H1 (cell line): ENCODE measurements around the gene TMEM59L. TPM values are rescaled to one million over a fixed set of nuclear protein-coding genes. Genes with fewer than 3 reads are reported as not detected.

Experiments
- CTCF ChIA-PET: fragments of 300-600 bp; sonication (Branson Sonifier 250); formaldehyde crosslinking; loops from one replicate; lab custom pipeline; 2021; ENCODE audit not compliant: partially characterized antibody; lab: Charles Lee
- POLR2A ChIA-PET: fragments of 300-600 bp; sonication (Branson Sonifier 250); formaldehyde crosslinking; loops from one replicate; lab custom pipeline; 2021; ENCODE audit warnings: inconsistent platforms; ENCODE audit not compliant: partially characterized antibody; lab: Charles Lee
- DNase-seq, 2 experiments: peaks; one replicate each; pipeline versions ENCODE4 v3.0.0 to v3.0.0-alpha.2; 2010 to 2022; ENCODE audit warnings: low spot score in 2 of 2, low read depth in 1 of 2, mixed read lengths in 1 of 2
- FAIRE-seq: peaks from 2 replicates; lab custom pipeline; 2011; peaks lifted over from hg19 to GRCh38; lab: Jason Lieb, UNC
- H2AFZ ChIP-seq: 2 replicates; pipeline ENCODE4 v1.8.1; 2012; ENCODE audit warnings: low read length, inconsistent platforms
- H2AK5ac ChIP-seq: 2 replicates; pipeline ENCODE4 v1.6.1; 2013; ENCODE audit warnings: low read depth, low read length
- H2BK120ac ChIP-seq: replicated peaks from 2 replicates; pipeline ENCODE3; 2013; ENCODE audit warnings: low read depth, low read length, inconsistent platforms
- H2BK12ac ChIP-seq: 2 replicates; pipeline ENCODE4 v1.6.1; 2013; ENCODE audit warnings: low read depth, low read length
- H2BK15ac ChIP-seq: 2 replicates; pipeline ENCODE4 v1.6.1; 2013; ENCODE audit warnings: low read length
- H2BK20ac ChIP-seq: 2 replicates; pipeline ENCODE4 v1.6.1; 2013; ENCODE audit warnings: low read length
- H2BK5ac ChIP-seq: 2 replicates; pipeline ENCODE4 v1.6.1; 2013; ENCODE audit warnings: low read depth, low read length
- H3K14ac ChIP-seq: 2 replicates; pipeline ENCODE4 v1.6.1; 2013; ENCODE audit warnings: inconsistent platforms; ENCODE audit not compliant: insufficient read length
- H3K18ac ChIP-seq: 2 replicates; pipeline ENCODE4 v1.6.1; 2013; ENCODE audit warnings: low read length; ENCODE audit errors: extremely low read depth
- H3K23ac ChIP-seq: 2 replicates; pipeline ENCODE4 v1.6.1; 2013; ENCODE audit warnings: inconsistent platforms; ENCODE audit not compliant: insufficient read length
- H3K23me2 ChIP-seq: 2 replicates; pipeline ENCODE4 v1.6.1; 2013; ENCODE audit warnings: low read depth, low read length
- H3K27ac ChIP-seq: 2 replicates; pipeline ENCODE4 v1.6.1; 2011; ENCODE audit warnings: low read depth, low read length, inconsistent platforms
- H3K27me3 ChIP-seq, 4 experiments: replicated peaks in 1 of 4; 1 replicate in 1 of 4; 2 replicates in 3 of 4; pipeline versions ENCODE4 v1.6.1 to v1.8.1; 2011 to 2013; ENCODE audit warnings: low read length in 3 of 4, mild to moderate bottlenecking in 3 of 4, inconsistent platforms in 2 of 4, mixed read lengths in 2 of 4, moderate library complexity in 1 of 4; ENCODE audit not compliant: control insufficient read depth in 3 of 4, insufficient read depth in 3 of 4; ENCODE audit errors: extremely low read depth in 1 of 4
- H3K36me3 ChIP-seq, 4 experiments: 2 replicates each; pipeline versions ENCODE4 v1.6.1 to v1.8.1; 2011 to 2013; ENCODE audit warnings: mild to moderate bottlenecking in 4 of 4, low read length in 3 of 4, moderate library complexity in 2 of 4, control low read depth in 1 of 4, inconsistent platforms in 1 of 4; ENCODE audit not compliant: insufficient read depth in 4 of 4, control insufficient read depth in 2 of 4
- H3K4ac ChIP-seq: replicated peaks from 2 replicates; pipeline ENCODE3; 2013; ENCODE audit warnings: low read length, low read depth, mixed read lengths, inconsistent platforms; ENCODE audit not compliant: insufficient read length
- H3K4me1 ChIP-seq, 4 experiments: replicated peaks in 1 of 4; 1 replicate in 1 of 4; 2 replicates in 3 of 4; pipeline versions ENCODE4 v1.6.1 to v1.8.1; 2011 to 2013; ENCODE audit warnings: low read length in 3 of 4, inconsistent platforms in 2 of 4, mixed read lengths in 1 of 4; ENCODE audit not compliant: insufficient read depth in 4 of 4, control insufficient read depth in 3 of 4
- H3K4me2 ChIP-seq, 2 experiments: 2 replicates each; pipeline versions ENCODE4 v1.6.1 to v1.8.1; 2011 to 2013; ENCODE audit warnings: low read depth in 2 of 2, low read length in 2 of 2, control low read depth in 1 of 2, inconsistent platforms in 1 of 2, mild to moderate bottlenecking in 1 of 2; ENCODE audit not compliant: insufficient read depth in 1 of 2
- H3K4me3 ChIP-seq, 4 experiments: fragments of 200-600, 300-600 bp in 1 of 4; sonication (generic), shearing (Covaris generic), sonication (Bioruptor Twin) in 1 of 4; 2 replicates each; pipeline versions ENCODE4 v1.5.1 to v1.8.1; 2011 to 2016; ENCODE audit warnings: low read length in 4 of 4, low read depth in 3 of 4, control low read depth in 2 of 4, inconsistent platforms in 2 of 4, mild to moderate bottlenecking in 2 of 4, mixed read lengths in 1 of 4, moderate library complexity in 1 of 4; ENCODE audit not compliant: insufficient read depth in 2 of 4; ENCODE audit errors: extremely low read depth in 1 of 4
- H3K56ac ChIP-seq: replicated peaks from 2 replicates; pipeline ENCODE3; 2013; ENCODE audit warnings: low read depth, mild to moderate bottlenecking, mixed read lengths, low read length, inconsistent platforms; ENCODE audit not compliant: insufficient read length
- H3K79me1 ChIP-seq: 2 replicates; pipeline ENCODE4 v1.6.1; 2013; ENCODE audit warnings: low read depth, low read length, control low read depth
- H3K79me2 ChIP-seq, 2 experiments: 2 replicates each; pipeline versions ENCODE4 v1.6.1 to v1.8.1; 2012 to 2013; ENCODE audit warnings: low read length in 2 of 2, mild to moderate bottlenecking in 2 of 2, inconsistent platforms in 1 of 2; ENCODE audit not compliant: insufficient read depth in 2 of 2, control insufficient read depth in 1 of 2
- H3K9ac ChIP-seq, 4 experiments: replicated peaks in 1 of 4; 1 replicate in 1 of 4; 2 replicates in 3 of 4; pipeline versions ENCODE4 v1.6.1 to v1.8.1; 2011 to 2013; ENCODE audit warnings: low read depth in 3 of 4, low read length in 3 of 4, control low read depth in 2 of 4, mild to moderate bottlenecking in 2 of 4, moderate library complexity in 2 of 4, inconsistent platforms in 1 of 4; ENCODE audit errors: extremely low read depth in 1 of 4
- H3K9me3 ChIP-seq, 2 experiments: 2 replicates each; pipeline versions ENCODE4 v1.6.1 to v1.8.1; 2012 to 2013; ENCODE audit warnings: mild to moderate bottlenecking in 2 of 2, moderate library complexity in 2 of 2, control low read depth in 1 of 2, inconsistent platforms in 1 of 2, low read depth in 1 of 2, low read length in 1 of 2, mixed read lengths in 1 of 2; ENCODE audit not compliant: insufficient read depth in 2 of 2
- H4K20me1 ChIP-seq, 2 experiments: replicated peaks in 1 of 2; 2 replicates each; pipeline versions ENCODE3 to v1.8.1; 2011 to 2013; ENCODE audit warnings: inconsistent platforms in 2 of 2, low read length in 2 of 2, mild to moderate bottlenecking in 1 of 2; ENCODE audit not compliant: insufficient read depth in 2 of 2, control insufficient read depth in 1 of 2
- H4K5ac ChIP-seq: 2 replicates; pipeline ENCODE4 v1.6.1; 2013; ENCODE audit warnings: low read length, low read depth, mixed read lengths, inconsistent platforms; ENCODE audit not compliant: insufficient read length
- H4K8ac ChIP-seq: 2 replicates; pipeline ENCODE4 v1.8.0; 2013; ENCODE audit warnings: mild to moderate bottlenecking, moderate library complexity, low read length, inconsistent platforms; ENCODE audit not compliant: insufficient read depth; ENCODE audit errors: extremely low read depth
- H4K91ac ChIP-seq: replicated peaks from 2 replicates; pipeline ENCODE3; 2013; ENCODE audit warnings: low read length, mixed read lengths, inconsistent platforms; ENCODE audit not compliant: insufficient read length
- CBX8 ChIP-seq: fragments of 300-800, 300-1000 bp; sonication (generic); IDR thresholded peaks from 2 replicates; pipeline ENCODE4 v1.7.1; 2016; ENCODE audit warnings: low read depth, low read length, borderline replicate concordance
- CHD1 ChIP-seq: IDR thresholded peaks from 2 replicates; pipeline ENCODE4 v1.6.1; 2012; ENCODE audit warnings: low read depth, low read length, improper control_type of control experiment
- CTBP2 ChIP-seq: IDR thresholded peaks from 2 replicates; pipeline ENCODE4 v1.7.0; 2011; ENCODE audit warnings: borderline replicate concordance, mild to moderate bottlenecking, moderate library complexity, mixed read lengths, low read length; ENCODE audit not compliant: insufficient read depth, insufficient read length
- MAFK ChIP-seq: IDR thresholded peaks from 2 replicates; pipeline ENCODE4 v1.6.1; 2012; ENCODE audit warnings: low read depth, mild to moderate bottlenecking, improper control_type of control experiment, low read length
- RBBP5 ChIP-seq: IDR thresholded peaks from 2 replicates; pipeline ENCODE4 v1.7.1; 2012; ENCODE audit warnings: low read depth, mild to moderate bottlenecking, inconsistent platforms, low read length, moderate library complexity, borderline replicate concordance
- ZNF274 ChIP-seq: IDR thresholded peaks from 2 replicates; pipeline ENCODE4 v1.7.0; 2012; ENCODE audit warnings: low read length, borderline replicate concordance; ENCODE audit errors: extremely low read depth
- WGBS, 2 experiments: shearing (Covaris generic) in 1 of 2; methylation state at CpG; one replicate each; pipeline versions ENCODE4 v1.1.6 to v1.1.7; 2013 to 2015; ENCODE audit warnings: low lambda C conversion rate in 2 of 2, mixed read lengths in 2 of 2, inconsistent platforms in 1 of 2, low coverage in 1 of 2, missing lambda C conversion rate in 1 of 2; ENCODE audit not compliant: insufficient replicate concordance in 2 of 2, insufficient coverage in 1 of 2, insufficient read length in 1 of 2; ENCODE audit errors: extremely low coverage in 1 of 2, missing lambda C conversion rate in 1 of 2; 5-methylcytosine and 5-hydroxymethylcytosine counted together
- polyA plus RNA-seq, 7 experiments: library from polyadenylated mRNA; depleted of rRNA in 3 of 7; stranded (reverse) in 5 of 7; unstranded in 2 of 7; fragments of >200 nt in 5 of 7; fragments of 200-250 nt in 2 of 7; gene quantifications; 1 replicate in 5 of 7; 2 replicates in 1 of 7; 4 replicates in 1 of 7; pipeline versions ENCODE4 v1.2.1 to v1.2.3, GENCODE V29; 2011 to 2013; ENCODE audit warnings: missing spikeins in 2 of 7, mixed read lengths in 2 of 7
- total RNA-seq: library from RNA; stranded (reverse); fragmentation: NEBNext Ultra II Directional; extraction: Animal tissue kit (Norgen Biotek cat#: 25700); gene quantifications from 2 replicates; pipeline ENCODE4 v1.2.1, GENCODE V29; 2021

Gene TMEM59L
- total and polyA plus RNA-seq, 2 of the 8 experiments (the other 6 are each of a cell fraction or from before 2014, with no cell fraction given): 4.0 to 12.2 TPM

DNA sequence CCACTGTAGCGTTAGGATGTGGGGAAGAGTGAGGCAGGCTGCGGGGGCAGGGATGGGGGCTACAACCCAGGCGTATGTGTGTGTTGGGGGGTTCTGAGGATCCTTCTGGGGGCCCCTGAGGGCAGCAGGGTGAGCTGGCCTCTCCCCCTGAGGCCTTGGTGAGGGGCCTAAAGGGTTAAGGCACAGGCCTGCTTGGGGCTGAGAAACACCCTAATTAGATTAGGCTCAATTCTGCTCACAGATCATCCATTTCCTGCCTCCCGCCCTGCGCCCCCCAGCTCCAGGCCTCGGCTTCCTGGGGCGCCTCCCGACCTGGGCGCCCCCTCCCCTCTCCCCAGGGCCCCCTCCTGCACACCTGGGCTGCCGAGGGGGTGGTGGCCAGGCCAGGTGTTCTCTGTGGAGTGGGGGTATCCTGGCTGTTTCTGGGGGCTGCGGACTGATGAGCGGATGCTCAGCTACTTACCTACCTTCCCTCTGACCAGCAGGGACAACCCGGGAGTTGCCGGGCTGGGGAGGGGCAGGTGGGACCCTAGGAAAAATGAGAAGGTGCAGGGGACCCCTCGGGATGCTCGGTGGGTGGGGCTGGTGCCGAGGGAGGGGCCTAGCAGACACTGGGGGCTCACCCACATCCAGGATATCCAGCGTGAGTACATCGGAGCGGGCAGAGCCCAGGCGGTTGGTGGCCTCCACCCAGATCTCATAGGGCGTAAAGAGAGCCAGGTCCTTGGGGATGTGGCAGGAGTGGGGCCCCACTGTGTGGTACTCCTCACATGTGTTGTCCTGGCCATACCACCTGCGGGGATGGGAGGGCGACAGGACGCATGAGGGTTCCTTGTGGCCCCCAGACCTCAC lies 14.6 kb upstream of the TMEM59L start:
- Histone ChIP-seq H3K27me3 (peaks cover 3 to 23% (median 19%) of the 10 kb centered on the region in 4 experiments), H3K79me2 (no peaks in the 10 kb centered on the region), H3K56ac (no peak overlapping the region), H2AFZ (no peak overlapping the region), H3K4ac (peak overlapping the region; percentile 33), H3K36me3 (no peaks in the 10 kb centered on the region), H3K23me2 (peaks cover 6% of the 10 kb centered on the region), H3K27ac (no peak overlapping the region), H3K79me1 (no peaks in the 10 kb centered on the region), H3K9ac (no peak overlapping the region), H3K4me1 (peaks cover 0 to 30% (median 24%) of the 10 kb centered on the region in 4 experiments; a peak in 6 of 7 replicates), H2BK15ac (no peak overlapping the region), H3K4me2 (no peak overlapping the region), H4K20me1 (peaks cover 0 to 1% of the 10 kb centered on the region in 2 experiments), H2BK5ac (peak overlapping the region; percentile 52; the same call in 1 of the 2 replicates), H4K91ac (peak overlapping the region; percentile 14), H4K8ac (no peak overlapping the region), H3K4me3 (no peak overlapping the region), H2BK120ac (no peak overlapping the region), H3K14ac (no peak overlapping the region), H3K18ac (peak overlapping the region; percentile 51), H2AK5ac (peak overlapping the region; percentile 75; the same call in 1 of the 2 replicates), H3K9me3 (no peaks in the 10 kb centered on the region), H2BK20ac (peak overlapping the region; percentile 61; the same call in 1 of the 2 replicates), H3K23ac (no peak overlapping the region), H2BK12ac (peak overlapping the region; percentile 87; the same call in 1 of the 2 replicates), H4K5ac (no peak overlapping the region)
- CTCF ChIA-PET: interaction anchor here (0.6 to 12.5 kb wide), 8 partner anchors 11 to 147 kb away, joined by 3 to 139 read pairs (median 4); partner anchors contain the start of gene REX1BD
- FAIRE-seq: no peak
- DNase-seq: no peak
- 71% methylated on average over 13 of the region's 25 CpGs; no CpG with 5 or more reads in 1 of the 2 experiments for WGBS, 2 experiments
- TF ChIP-seq CBX8 (no peak), MAFK (no peak), RBBP5 (no peak), CHD1 (no peak), CTBP2 (no peak), ZNF274 (no peak)
- POLR2A ChIA-PET: interaction anchor here (0.8 to 3.1 kb wide), 4 partner anchors 8 to 26 kb away, joined by 3 to 18 read pairs (median 8); partner anchors contain the start of genes REX1BD and UBA52
